ENCODE results near the gene NUP214.

Gene NUP214

GRCh38 chr9:131246618-131247017 lies 121.2 kb downstream of the NUP214 start:
- Histone ChIP-seq H3K4me3 (no peak overlapping the region), H3K9me3 (no peaks in the 10 kb centered on the region), H3K27me3 (no peaks in the 10 kb centered on the region), H3K27ac (no peak overlapping the region), H3K36me3 (no peaks in the 10 kb centered on the region), H3K4me1 (no peaks in the 10 kb centered on the region)
- intact Hi-C loops (cut with DNase I; ENCODE audit: low total_unique reads), result no loop called here
- TF ChIP-seq, protein P1, sequence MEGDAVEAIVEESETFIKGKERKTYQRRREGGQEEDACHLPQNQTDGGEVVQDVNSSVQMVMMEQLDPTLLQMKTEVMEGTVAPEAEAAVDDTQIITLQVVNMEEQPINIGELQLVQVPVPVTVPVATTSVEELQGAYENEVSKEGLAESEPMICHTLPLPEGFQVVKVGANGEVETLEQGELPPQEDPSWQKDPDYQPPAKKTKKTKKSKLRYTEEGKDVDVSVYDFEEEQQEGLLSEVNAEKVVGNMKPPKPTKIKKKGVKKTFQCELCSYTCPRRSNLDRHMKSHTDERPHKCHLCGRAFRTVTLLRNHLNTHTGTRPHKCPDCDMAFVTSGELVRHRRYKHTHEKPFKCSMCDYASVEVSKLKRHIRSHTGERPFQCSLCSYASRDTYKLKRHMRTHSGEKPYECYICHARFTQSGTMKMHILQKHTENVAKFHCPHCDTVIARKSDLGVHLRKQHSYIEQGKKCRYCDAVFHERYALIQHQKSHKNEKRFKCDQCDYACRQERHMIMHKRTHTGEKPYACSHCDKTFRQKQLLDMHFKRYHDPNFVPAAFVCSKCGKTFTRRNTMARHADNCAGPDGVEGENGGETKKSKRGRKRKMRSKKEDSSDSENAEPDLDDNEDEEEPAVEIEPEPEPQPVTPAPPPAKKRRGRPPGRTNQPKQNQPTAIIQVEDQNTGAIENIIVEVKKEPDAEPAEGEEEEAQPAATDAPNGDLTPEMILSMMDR (IDR thresholded peaks at IDR 0.05), result no peak
- DNase-seq, result no peak

DNA sequence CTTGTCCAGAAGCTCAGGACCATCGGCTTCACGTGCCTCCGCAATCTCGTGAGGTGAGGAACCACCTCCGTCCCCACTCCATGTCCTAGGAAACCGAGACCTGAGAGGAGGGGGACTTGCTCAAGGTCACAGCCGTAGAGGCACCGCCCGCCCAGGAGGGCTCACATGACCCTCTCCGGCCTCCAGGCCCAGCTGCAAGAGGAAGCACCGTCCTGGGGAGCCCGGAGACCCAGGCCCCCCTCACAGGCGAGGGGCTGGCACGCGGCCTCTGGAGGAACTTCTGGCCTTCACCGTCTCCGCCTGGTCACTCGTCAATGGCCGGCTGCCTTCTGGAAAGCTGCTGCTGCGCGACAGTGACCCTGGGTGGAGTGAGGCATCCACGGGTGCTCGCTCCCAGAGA lies 126.7 kb downstream of the NUP214 start:
- intact Hi-C loops (cut with DNase I; ENCODE audit: low total_unique reads), result no loop called here
- no peaks in the 10 kb centered on the region for H3K9me3 ChIP-seq
- H3K4me1 ChIP-seq, result peaks cover 0 to 6% (median 2%) of the 10 kb centered on the region in 4 donors
- H3K27me3 ChIP-seq, result no peaks in the 10 kb centered on the region
- TF ChIP-seq, protein P1 (IDR thresholded peaks at IDR 0.05), result no peak
- H3K4me3 ChIP-seq, result peak overlapping the region; percentile 26
- peak in 1 of 2 donors; percentile 30 for DNase-seq
- no peaks in the 10 kb centered on the region for H3K36me3 ChIP-seq
- H3K27ac ChIP-seq, result no peak overlapping the region

- Histone ChIP-seq H3K4me3 (no peak overlapping the region), H3K9me3 (no peaks in the 10 kb centered on the region), H3K27ac (no peak overlapping the region), H3K4me1 (peaks cover 0 to 6% (median 2%) of the 10 kb centered on the region in 4 donors), H3K36me3 (no peaks in the 10 kb centered on the region), H3K27me3 (no peaks in the 10 kb centered on the region)
- peak in 1 of 2 donors; percentile 52 for DNase-seq
- TF ChIP-seq, protein P1 (IDR thresholded peaks at IDR 0.05), result no peak
- intact Hi-C loops (cut with DNase I; ENCODE audit: low total_unique reads), result no loop called here
These were observed 128.6 kb downstream of the NUP214 start for GRCh38 chr9:131253891-131254491.

- no peak overlapping the region for H3K27ac ChIP-seq
- no peaks in the 10 kb centered on the region for H3K27me3 ChIP-seq
- no peaks in the 10 kb centered on the region for H3K9me3 ChIP-seq
- peaks cover 0 to 6% (median 2%) of the 10 kb centered on the region in 4 donors for H3K4me1 ChIP-seq
- H3K4me3 ChIP-seq, result no peak overlapping the region
- intact Hi-C loops (cut with DNase I; ENCODE audit: low total_unique reads), result no loop called here
- TF ChIP-seq, protein P1 (IDR thresholded peaks at IDR 0.05), result no peak
- DNase-seq, result no peak
- no peaks in the 10 kb centered on the region for H3K36me3 ChIP-seq
These were observed 129.2 kb downstream of the NUP214 start for GRCh38 chr9:131254626-131255025.

- Histone ChIP-seq H3K9me3 (no peaks in the 10 kb centered on the region), H3K27me3 (no peaks in the 10 kb centered on the region), H3K36me3 (peaks cover 0 to 4% (median 3%) of the 10 kb centered on the region in 3 donors), H3K4me3 (no peak overlapping the region), H3K4me1 (peaks cover 0 to 6% (median 2%) of the 10 kb centered on the region in 4 donors), H3K27ac (no peak overlapping the region)
- intact Hi-C loops (cut with DNase I; ENCODE audit: low total_unique reads), result no loop called here
- no peak for DNase-seq
- TF ChIP-seq, protein P1 (IDR thresholded peaks at IDR 0.05), result no peak
These were observed 130.4 kb downstream of the NUP214 start for GRCh38 chr9:131255676-131256197.
